H1 (cell line): ENCODE measurements around the gene FGD6. TPM values are rescaled to one million over a fixed set of nuclear protein-coding genes. Genes with fewer than 3 reads are reported as not detected.

Experiments used
- CTCF ChIA-PET: fragments of 300-600 bp; sonication (Branson Sonifier 250); formaldehyde crosslinking; loops from one replicate; lab custom pipeline; 2021; ENCODE audit not compliant: partially characterized antibody; lab: Charles Lee
- POLR2A ChIA-PET: fragments of 300-600 bp; sonication (Branson Sonifier 250); formaldehyde crosslinking; loops from one replicate; lab custom pipeline; 2021; ENCODE audit warnings: inconsistent platforms; ENCODE audit not compliant: partially characterized antibody; lab: Charles Lee
- DNase-seq, 2 experiments: peaks; one replicate each; pipeline versions ENCODE4 v3.0.0 to v3.0.0-alpha.2; 2010 to 2022; ENCODE audit warnings: low spot score in 2 of 2, low read depth in 1 of 2, mixed read lengths in 1 of 2
- FAIRE-seq: peaks from 2 replicates; lab custom pipeline; 2011; peaks lifted over from hg19 to GRCh38; lab: Jason Lieb, UNC
- H2AFZ ChIP-seq: 2 replicates; pipeline ENCODE4 v1.8.1; 2012; ENCODE audit warnings: low read length, inconsistent platforms
- H2AK5ac ChIP-seq: 2 replicates; pipeline ENCODE4 v1.6.1; 2013; ENCODE audit warnings: low read depth, low read length
- H2BK120ac ChIP-seq: replicated peaks from 2 replicates; pipeline ENCODE3; 2013; ENCODE audit warnings: low read depth, low read length, inconsistent platforms
- H2BK12ac ChIP-seq: 2 replicates; pipeline ENCODE4 v1.6.1; 2013; ENCODE audit warnings: low read depth, low read length
- H2BK15ac ChIP-seq: 2 replicates; pipeline ENCODE4 v1.6.1; 2013; ENCODE audit warnings: low read length
- H2BK20ac ChIP-seq: 2 replicates; pipeline ENCODE4 v1.6.1; 2013; ENCODE audit warnings: low read length
- H2BK5ac ChIP-seq: 2 replicates; pipeline ENCODE4 v1.6.1; 2013; ENCODE audit warnings: low read depth, low read length
- H3K14ac ChIP-seq: 2 replicates; pipeline ENCODE4 v1.6.1; 2013; ENCODE audit warnings: inconsistent platforms; ENCODE audit not compliant: insufficient read length
- H3K18ac ChIP-seq: 2 replicates; pipeline ENCODE4 v1.6.1; 2013; ENCODE audit warnings: low read length; ENCODE audit errors: extremely low read depth
- H3K23ac ChIP-seq: 2 replicates; pipeline ENCODE4 v1.6.1; 2013; ENCODE audit warnings: inconsistent platforms; ENCODE audit not compliant: insufficient read length
- H3K23me2 ChIP-seq: 2 replicates; pipeline ENCODE4 v1.6.1; 2013; ENCODE audit warnings: low read depth, low read length
- H3K27ac ChIP-seq: 2 replicates; pipeline ENCODE4 v1.6.1; 2011; ENCODE audit warnings: low read depth, low read length, inconsistent platforms
- H3K27me3 ChIP-seq, 4 experiments: replicated peaks in 1 of 4; 1 replicate in 1 of 4; 2 replicates in 3 of 4; pipeline versions ENCODE4 v1.6.1 to v1.8.1; 2011 to 2013; ENCODE audit warnings: low read length in 3 of 4, mild to moderate bottlenecking in 3 of 4, inconsistent platforms in 2 of 4, mixed read lengths in 2 of 4, moderate library complexity in 1 of 4; ENCODE audit not compliant: control insufficient read depth in 3 of 4, insufficient read depth in 3 of 4; ENCODE audit errors: extremely low read depth in 1 of 4
- H3K36me3 ChIP-seq, 4 experiments: 2 replicates each; pipeline versions ENCODE4 v1.6.1 to v1.8.1; 2011 to 2013; ENCODE audit warnings: mild to moderate bottlenecking in 4 of 4, low read length in 3 of 4, moderate library complexity in 2 of 4, control low read depth in 1 of 4, inconsistent platforms in 1 of 4; ENCODE audit not compliant: insufficient read depth in 4 of 4, control insufficient read depth in 2 of 4
- H3K4ac ChIP-seq: replicated peaks from 2 replicates; pipeline ENCODE3; 2013; ENCODE audit warnings: low read length, low read depth, mixed read lengths, inconsistent platforms; ENCODE audit not compliant: insufficient read length
- H3K4me1 ChIP-seq, 4 experiments: replicated peaks in 1 of 4; 1 replicate in 1 of 4; 2 replicates in 3 of 4; pipeline versions ENCODE4 v1.6.1 to v1.8.1; 2011 to 2013; ENCODE audit warnings: low read length in 3 of 4, inconsistent platforms in 2 of 4, mixed read lengths in 1 of 4; ENCODE audit not compliant: insufficient read depth in 4 of 4, control insufficient read depth in 3 of 4
- H3K4me2 ChIP-seq, 2 experiments: 2 replicates each; pipeline versions ENCODE4 v1.6.1 to v1.8.1; 2011 to 2013; ENCODE audit warnings: low read depth in 2 of 2, low read length in 2 of 2, control low read depth in 1 of 2, inconsistent platforms in 1 of 2, mild to moderate bottlenecking in 1 of 2; ENCODE audit not compliant: insufficient read depth in 1 of 2
- H3K4me3 ChIP-seq, 4 experiments: fragments of 200-600, 300-600 bp in 1 of 4; sonication (generic), shearing (Covaris generic), sonication (Bioruptor Twin) in 1 of 4; 2 replicates each; pipeline versions ENCODE4 v1.5.1 to v1.8.1; 2011 to 2016; ENCODE audit warnings: low read length in 4 of 4, low read depth in 3 of 4, control low read depth in 2 of 4, inconsistent platforms in 2 of 4, mild to moderate bottlenecking in 2 of 4, mixed read lengths in 1 of 4, moderate library complexity in 1 of 4; ENCODE audit not compliant: insufficient read depth in 2 of 4; ENCODE audit errors: extremely low read depth in 1 of 4
- H3K56ac ChIP-seq: replicated peaks from 2 replicates; pipeline ENCODE3; 2013; ENCODE audit warnings: low read depth, mild to moderate bottlenecking, mixed read lengths, low read length, inconsistent platforms; ENCODE audit not compliant: insufficient read length
- H3K79me1 ChIP-seq: 2 replicates; pipeline ENCODE4 v1.6.1; 2013; ENCODE audit warnings: low read depth, low read length, control low read depth
- H3K79me2 ChIP-seq, 2 experiments: 2 replicates each; pipeline versions ENCODE4 v1.6.1 to v1.8.1; 2012 to 2013; ENCODE audit warnings: low read length in 2 of 2, mild to moderate bottlenecking in 2 of 2, inconsistent platforms in 1 of 2; ENCODE audit not compliant: insufficient read depth in 2 of 2, control insufficient read depth in 1 of 2
- H3K9ac ChIP-seq, 4 experiments: replicated peaks in 1 of 4; 1 replicate in 1 of 4; 2 replicates in 3 of 4; pipeline versions ENCODE4 v1.6.1 to v1.8.1; 2011 to 2013; ENCODE audit warnings: low read depth in 3 of 4, low read length in 3 of 4, control low read depth in 2 of 4, mild to moderate bottlenecking in 2 of 4, moderate library complexity in 2 of 4, inconsistent platforms in 1 of 4; ENCODE audit errors: extremely low read depth in 1 of 4
- H3K9me3 ChIP-seq, 2 experiments: 2 replicates each; pipeline versions ENCODE4 v1.6.1 to v1.8.1; 2012 to 2013; ENCODE audit warnings: mild to moderate bottlenecking in 2 of 2, moderate library complexity in 2 of 2, control low read depth in 1 of 2, inconsistent platforms in 1 of 2, low read depth in 1 of 2, low read length in 1 of 2, mixed read lengths in 1 of 2; ENCODE audit not compliant: insufficient read depth in 2 of 2
- H4K20me1 ChIP-seq, 2 experiments: replicated peaks in 1 of 2; 2 replicates each; pipeline versions ENCODE3 to v1.8.1; 2011 to 2013; ENCODE audit warnings: inconsistent platforms in 2 of 2, low read length in 2 of 2, mild to moderate bottlenecking in 1 of 2; ENCODE audit not compliant: insufficient read depth in 2 of 2, control insufficient read depth in 1 of 2
- H4K5ac ChIP-seq: 2 replicates; pipeline ENCODE4 v1.6.1; 2013; ENCODE audit warnings: low read length, low read depth, mixed read lengths, inconsistent platforms; ENCODE audit not compliant: insufficient read length
- H4K8ac ChIP-seq: 2 replicates; pipeline ENCODE4 v1.8.0; 2013; ENCODE audit warnings: mild to moderate bottlenecking, moderate library complexity, low read length, inconsistent platforms; ENCODE audit not compliant: insufficient read depth; ENCODE audit errors: extremely low read depth
- H4K91ac ChIP-seq: replicated peaks from 2 replicates; pipeline ENCODE3; 2013; ENCODE audit warnings: low read length, mixed read lengths, inconsistent platforms; ENCODE audit not compliant: insufficient read length
- BRCA1 ChIP-seq: IDR thresholded peaks from 2 replicates; pipeline ENCODE4 v1.6.1; 2012; ENCODE audit warnings: low read depth, low read length, improper control_type of control experiment
- HDAC6 ChIP-seq: IDR thresholded peaks from one replicate; pipeline ENCODE4 v1.7.1; 2012; ENCODE audit warnings: low read depth, mild to moderate bottlenecking, inconsistent platforms, low read length, moderate library complexity
- POLR2AphosphoS5 ChIP-seq: IDR thresholded peaks from 2 replicates; pipeline ENCODE4 v1.6.1; 2011; ENCODE audit warnings: low read depth, low read length
- RAD21 ChIP-seq, 2 experiments: IDR thresholded peaks in 1 of 2; conservative IDR thresholded peaks in 1 of 2; 2 replicates each; pipeline ENCODE4 v1.6.1; 2011; ENCODE audit warnings: low read depth in 2 of 2, low read length in 2 of 2, improper control_type of control experiment in 1 of 2, inconsistent platforms in 1 of 2, mild to moderate bottlenecking in 1 of 2, moderate library complexity in 1 of 2
- RNF2 ChIP-seq: fragments of 200-900, 300-1000 bp; sonication (generic); IDR thresholded peaks from 2 replicates; pipeline ENCODE4 v1.7.1; 2016; ENCODE audit warnings: borderline replicate concordance, low read depth, mild to moderate bottlenecking, antibody characterized with exemption, low read length; ENCODE audit not compliant: poor library complexity, severe bottlenecking; ENCODE audit errors: missing control alignments
- WGBS, 2 experiments: shearing (Covaris generic) in 1 of 2; methylation state at CpG; one replicate each; pipeline versions ENCODE4 v1.1.6 to v1.1.7; 2013 to 2015; ENCODE audit warnings: low lambda C conversion rate in 2 of 2, mixed read lengths in 2 of 2, inconsistent platforms in 1 of 2, low coverage in 1 of 2, missing lambda C conversion rate in 1 of 2; ENCODE audit not compliant: insufficient replicate concordance in 2 of 2, insufficient coverage in 1 of 2, insufficient read length in 1 of 2; ENCODE audit errors: extremely low coverage in 1 of 2, missing lambda C conversion rate in 1 of 2; 5-methylcytosine and 5-hydroxymethylcytosine counted together
- polyA plus RNA-seq, 7 experiments: library from polyadenylated mRNA; depleted of rRNA in 3 of 7; stranded (reverse) in 5 of 7; unstranded in 2 of 7; fragments of >200 nt in 5 of 7; fragments of 200-250 nt in 2 of 7; gene quantifications; 1 replicate in 5 of 7; 2 replicates in 1 of 7; 4 replicates in 1 of 7; pipeline versions ENCODE4 v1.2.1 to v1.2.3, GENCODE V29; 2011 to 2013; ENCODE audit warnings: missing spikeins in 2 of 7, mixed read lengths in 2 of 7
- total RNA-seq: library from RNA; stranded (reverse); fragmentation: NEBNext Ultra II Directional; extraction: Animal tissue kit (Norgen Biotek cat#: 25700); gene quantifications from 2 replicates; pipeline ENCODE4 v1.2.1, GENCODE V29; 2021
- TF ChIP-seq, protein P1 (sequence below): IDR thresholded peaks from 2 replicates; pipeline ENCODE4 v1.6.1; 2011; ENCODE audit warnings: low read length, improper control_type of control experiment

The FGD6 gene
- total and polyA plus RNA-seq, 2 of the 8 experiments (the other 6 are each of a cell fraction or from before 2014, with no cell fraction given) = 12.2 to 24.3 TPM

- Histone ChIP-seq H3K9me3 (no peaks in the 10 kb centered on the region), H3K18ac (no peak overlapping the region), H2BK20ac (no peak overlapping the region), H3K4me1 (no peaks in the 10 kb centered on the region), H3K27me3 (no peaks in the 10 kb centered on the region), H4K5ac (no peak overlapping the region), H3K56ac (no peak overlapping the region), H3K4me3 (no peak overlapping the region), H3K4me2 (no peak overlapping the region), H3K79me1 (no peaks in the 10 kb centered on the region; the same call in 1 of the 2 replicates), H4K8ac (no peak overlapping the region), H3K14ac (no peak overlapping the region), H2BK120ac (no peak overlapping the region), H2BK15ac (no peak overlapping the region), H3K27ac (no peak overlapping the region), H3K79me2 (peaks cover 2 to 29% of the 10 kb centered on the region in 2 experiments), H4K91ac (no peak overlapping the region), H2BK12ac (no peak overlapping the region), H3K23ac (no peak overlapping the region), H3K4ac (no peak overlapping the region), H3K36me3 (no peaks in the 10 kb centered on the region), H3K9ac (no peak overlapping the region), H4K20me1 (peaks cover 0 to 3% of the 10 kb centered on the region in 2 experiments), H3K23me2 (0 out of 2 replicates have a peak, but pooled peaks cover 2% of the 10 kb centered on the region), H2AFZ (no peak overlapping the region), H2BK5ac (no peak overlapping the region), H2AK5ac (no peak overlapping the region)
- ChIA-PET CTCF (interaction anchor here (2.0 kb wide), 1 partner anchor 9 kb away, joined by 9 read pairs; no protein-coding TSS in a partner anchor), POLR2A (interaction anchor here (0.6 kb wide), 1 partner anchor 464 kb away, joined by 4 read pairs; no protein-coding TSS in a partner anchor)
- no peak for TF ChIP-seq BRCA1
- TF ChIP-seq HDAC6 = no peak
- TF ChIP-seq, protein P1, sequence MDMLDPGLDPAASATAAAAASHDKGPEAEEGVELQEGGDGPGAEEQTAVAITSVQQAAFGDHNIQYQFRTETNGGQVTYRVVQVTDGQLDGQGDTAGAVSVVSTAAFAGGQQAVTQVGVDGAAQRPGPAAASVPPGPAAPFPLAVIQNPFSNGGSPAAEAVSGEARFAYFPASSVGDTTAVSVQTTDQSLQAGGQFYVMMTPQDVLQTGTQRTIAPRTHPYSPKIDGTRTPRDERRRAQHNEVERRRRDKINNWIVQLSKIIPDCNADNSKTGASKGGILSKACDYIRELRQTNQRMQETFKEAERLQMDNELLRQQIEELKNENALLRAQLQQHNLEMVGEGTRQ = no peak
- no peak for TF ChIP-seq POLR2AphosphoS5
- no peak for TF ChIP-seq RAD21 (IDR thresholded peaks at IDR 0.05 in 1 of 2, conservative IDR thresholded peaks at IDR 0.05 in 1 of 2; ENCODE audit: low read depth in 2 of 2, low read length in 2 of 2)
- no peak for TF ChIP-seq RNF2
- no peak for FAIRE-seq
- WGBS, 2 experiments = 84% methylated on average over 5 of the region's 5 CpGs; no CpG with 5 or more reads in 1 of the 2 experiments
- DNase-seq = no peak
Measured at GRCh38 chr12:95074766-95075165, 142.5 kb downstream of the FGD6 start.
